H9 (cell line): ENCODE results near the gene GSG1L. TPM values are rescaled to one million over a fixed set of nuclear protein-coding genes. Genes with fewer than 3 reads are reported as not detected.

Source experiments
- DNase-seq: peaks from one replicate; pipeline ENCODE4 v3.0.0-alpha.2; 2017
- H2AFZ ChIP-seq: one replicate; pipeline ENCODE4 v1.6.1; 2013; ENCODE audit warnings: mild to moderate bottlenecking, low read length, control low read depth, moderate library complexity
- H2AK5ac ChIP-seq: 2 replicates; pipeline ENCODE4 v1.6.1; 2013; ENCODE audit warnings: low read length, control low read depth, mixed read lengths; ENCODE audit not compliant: insufficient read length
- H2BK120ac ChIP-seq: one replicate; pipeline ENCODE4 v1.6.1; 2013; ENCODE audit warnings: low read depth, mild to moderate bottlenecking, low read length, control low read depth, inconsistent platforms; ENCODE audit not compliant: poor library complexity, severe bottlenecking
- H2BK12ac ChIP-seq: 2 replicates; pipeline ENCODE4 v1.6.1; 2013; ENCODE audit warnings: low read length, control low read depth, mixed read lengths, low read depth; ENCODE audit not compliant: insufficient read length
- H2BK15ac ChIP-seq: 2 replicates; pipeline ENCODE4 v1.6.1; 2013; ENCODE audit warnings: low read depth, low read length, control low read depth
- H2BK20ac ChIP-seq: one replicate; pipeline ENCODE4 v1.6.1; 2013; ENCODE audit warnings: low read depth, mild to moderate bottlenecking, low read length, control low read depth, inconsistent platforms; ENCODE audit not compliant: poor library complexity, severe bottlenecking
- H2BK5ac ChIP-seq: 2 replicates; pipeline ENCODE4 v1.6.1; 2013; ENCODE audit warnings: low read length, control low read depth, mixed read lengths; ENCODE audit not compliant: insufficient read length
- H3K14ac ChIP-seq: 2 replicates; pipeline ENCODE4 v1.6.1; 2013; ENCODE audit warnings: low read length, control low read depth; ENCODE audit not compliant: insufficient read depth
- H3K18ac ChIP-seq: 2 replicates; pipeline ENCODE4 v1.6.1; 2013; ENCODE audit warnings: low read depth, mild to moderate bottlenecking, mixed read lengths, low read length, control low read depth; ENCODE audit not compliant: insufficient read length
- H3K23ac ChIP-seq: 2 replicates; pipeline ENCODE4 v1.6.1; 2013; ENCODE audit warnings: low read length, control low read depth, mixed read lengths, low read depth; ENCODE audit not compliant: insufficient read length
- H3K23me2 ChIP-seq: 2 replicates; pipeline ENCODE4 v1.6.1; 2013; ENCODE audit warnings: low read depth, mild to moderate bottlenecking, mixed read lengths, low read length, control low read depth; ENCODE audit not compliant: insufficient read length, poor library complexity, severe bottlenecking
- H3K27ac ChIP-seq: 2 replicates; pipeline ENCODE4 v1.5.1; 2013; ENCODE audit warnings: low read length, control low read depth, mixed read lengths, low read depth; ENCODE audit not compliant: insufficient read length
- H3K27me3 ChIP-seq: 2 replicates; pipeline ENCODE4 v1.6.1; 2013; ENCODE audit warnings: low read length, control low read depth, inconsistent platforms; ENCODE audit not compliant: insufficient read depth
- H3K4ac ChIP-seq: 2 replicates; pipeline ENCODE4 v1.6.1; 2013; ENCODE audit warnings: low read depth, mild to moderate bottlenecking, control low read depth, inconsistent platforms, low read length, moderate library complexity
- H3K4me1 ChIP-seq: 2 replicates; pipeline ENCODE4 v1.6.1; 2013; ENCODE audit warnings: low read length, control low read depth, inconsistent platforms; ENCODE audit not compliant: insufficient read depth
- H3K4me2 ChIP-seq: 2 replicates; pipeline ENCODE4 v1.6.1; 2013; ENCODE audit warnings: low read length, control low read depth, mixed read lengths; ENCODE audit not compliant: insufficient read length, insufficient read depth
- H3K56ac ChIP-seq: 2 replicates; pipeline ENCODE4 v1.6.1; 2013; ENCODE audit warnings: low read depth, mild to moderate bottlenecking, mixed read lengths, low read length, control low read depth; ENCODE audit not compliant: insufficient read length
- H3K79me1 ChIP-seq: 2 replicates; pipeline ENCODE4 v1.6.1; 2013; ENCODE audit warnings: low read depth, mild to moderate bottlenecking, moderate library complexity, low read length, control low read depth, inconsistent platforms; ENCODE audit not compliant: insufficient read depth, poor library complexity, severe bottlenecking
- H3K79me2 ChIP-seq: 2 replicates; pipeline ENCODE4 v1.6.1; 2013; ENCODE audit warnings: low read length, control low read depth, inconsistent platforms; ENCODE audit not compliant: insufficient read depth
- H3K9ac ChIP-seq: 2 replicates; pipeline ENCODE4 v1.6.1; 2013; ENCODE audit warnings: low read length, control low read depth, mixed read lengths; ENCODE audit not compliant: insufficient read length; ENCODE audit errors: extremely low read depth
- H3K9me3 ChIP-seq: one replicate; pipeline ENCODE4 v1.6.1; 2013; ENCODE audit warnings: low read depth, low read length, inconsistent platforms; ENCODE audit not compliant: control insufficient read depth
- H3T11ph ChIP-seq: one replicate; pipeline ENCODE4 v1.6.1; 2013; ENCODE audit warnings: mild to moderate bottlenecking, low read length, control low read depth, inconsistent platforms
- H4K20me1 ChIP-seq: one replicate; pipeline ENCODE4 v1.6.1; 2013; ENCODE audit not compliant: control insufficient read depth, insufficient read length, insufficient read depth
- H4K5ac ChIP-seq: 2 replicates; pipeline ENCODE4 v1.6.1; 2013; ENCODE audit warnings: low read depth, mild to moderate bottlenecking, mixed read lengths, low read length, control low read depth; ENCODE audit not compliant: insufficient read length
- H4K8ac ChIP-seq: replicated peaks from 2 replicates; pipeline ENCODE4 v1.6.1; 2013; ENCODE audit warnings: low read length, control low read depth, mixed read lengths, low read depth; ENCODE audit not compliant: insufficient read length
- H4K91ac ChIP-seq: 2 replicates; pipeline ENCODE4 v1.6.1; 2013; ENCODE audit warnings: low read depth, mild to moderate bottlenecking, moderate library complexity, mixed read lengths, low read length, control low read depth; ENCODE audit not compliant: insufficient read length
- H3K27ac Mint-ChIP-seq, 3 experiments: 2 replicates in 2 of 3; 3 replicates in 1 of 3; pipeline ENCODE4 v1.8.0; 2020 to 2021; ENCODE audit warnings: mixed read lengths in 3 of 3, mild to moderate bottlenecking in 1 of 3, moderate library complexity in 1 of 3
- H3K27me3 Mint-ChIP-seq: 2 replicates; pipeline ENCODE4 v1.8.0; 2021; ENCODE audit warnings: low read depth, mild to moderate bottlenecking, moderate library complexity, mixed read lengths
- H3K36me3 Mint-ChIP-seq, 3 experiments: 2 replicates in 2 of 3; 3 replicates in 1 of 3; pipeline ENCODE4 v1.8.0; 2020 to 2021; ENCODE audit warnings: low read depth in 3 of 3, mixed read lengths in 3 of 3; ENCODE audit not compliant: insufficient read depth in 1 of 3
- H3K4me1 Mint-ChIP-seq, 2 experiments: 2 replicates each; pipeline ENCODE4 v1.8.0; 2020; ENCODE audit warnings: mixed read lengths in 2 of 2
- H3K4me3 Mint-ChIP-seq, 2 experiments: 2 replicates in 1 of 2; 3 replicates in 1 of 2; pipeline ENCODE4 v1.8.0; 2020 to 2021; ENCODE audit warnings: mild to moderate bottlenecking in 2 of 2, mixed read lengths in 2 of 2, moderate library complexity in 1 of 2
- H3K9me3 Mint-ChIP-seq, 2 experiments: 2 replicates in 1 of 2; 3 replicates in 1 of 2; pipeline ENCODE4 v1.8.0; 2020; ENCODE audit warnings: mild to moderate bottlenecking in 2 of 2, mixed read lengths in 2 of 2, moderate library complexity in 1 of 2
- CTCF ChIP-seq: fragments of 200-600 bp; sonication (generic); conservative IDR thresholded peaks from 3 replicates; pipeline ENCODE4 v1.8.0; 2021; ENCODE audit warnings: antibody characterized with exemption, mild to moderate bottlenecking
- WGBS: extraction: QIAGEN DNeasy Blood & Tissue Kit; methylation state at CpG from one replicate; pipeline ENCODE4 v1.1.7; 2013; ENCODE audit warnings: missing lambda C conversion rate, low lambda C conversion rate, mixed read lengths; ENCODE audit not compliant: insufficient read length; ENCODE audit errors: extremely low coverage; 5-methylcytosine and 5-hydroxymethylcytosine counted together
- total RNA-seq: library from RNA; stranded (reverse); gene quantifications from 2 replicates; pipeline ENCODE4 v1.2.1, GENCODE V29; 2021

The GSG1L gene
- total RNA-seq, 1 experiment from 2014 or later, result 0.35 TPM

GRCh38 chr16:27892879-27893278 lies 170.6 kb downstream of the GSG1L start:
- peaks cover 20% of the 10 kb centered on the region for H3K27me3 Mint-ChIP-seq
- no peak overlapping the region for H3K56ac ChIP-seq
- H4K20me1 ChIP-seq, result no peaks in the 10 kb centered on the region
- H3K23me2 ChIP-seq, result no peaks in the 10 kb centered on the region
- no peak overlapping the region for H2BK15ac ChIP-seq
- no peaks in the 10 kb centered on the region for H3K9me3 ChIP-seq
- no peak overlapping the region for H3K4ac ChIP-seq
- no peak overlapping the region for H3T11ph ChIP-seq
- H3K4me1 Mint-ChIP-seq, result peaks cover 9 to 10% of the 10 kb centered on the region in 2 experiments
- 0 out of 2 replicates have a peak, but pooled peaks cover 2% of the 10 kb centered on the region for H3K4me1 ChIP-seq
- no peak overlapping the region for H4K8ac ChIP-seq
- peak; percentile 61 for TF ChIP-seq CTCF
- no peak overlapping the region for H2BK12ac ChIP-seq
- H4K91ac ChIP-seq, result no peak overlapping the region
- peaks cover 4 to 10% of the 10 kb centered on the region in 2 experiments; a peak in 3 of 5 replicates for H3K9me3 Mint-ChIP-seq
- H3K4me3 Mint-ChIP-seq, result no peak overlapping the region
- H3K9ac ChIP-seq, result no peak overlapping the region
- no peak overlapping the region for H3K4me2 ChIP-seq
- H2BK5ac ChIP-seq, result no peak overlapping the region
- no peak overlapping the region for H3K27ac Mint-ChIP-seq
- no peak overlapping the region for H3K27ac ChIP-seq
- H3K79me1 ChIP-seq, result no peaks in the 10 kb centered on the region
- H3K18ac ChIP-seq, result no peak overlapping the region
- H2BK20ac ChIP-seq, result no peak overlapping the region
- peaks cover 0 to 6% (median 3%) of the 10 kb centered on the region in 3 experiments; a peak in 3 of 7 replicates for H3K36me3 Mint-ChIP-seq
- peak; percentile 71 for DNase-seq
- no peaks in the 10 kb centered on the region for H3K79me2 ChIP-seq
- no peak overlapping the region for H2AFZ ChIP-seq
- H2AK5ac ChIP-seq, result no peak overlapping the region
- no peaks in the 10 kb centered on the region for H3K27me3 ChIP-seq
- H3K14ac ChIP-seq, result no peak overlapping the region
- H4K5ac ChIP-seq, result no peak overlapping the region
- no peak overlapping the region for H2BK120ac ChIP-seq
- no peak overlapping the region for H3K23ac ChIP-seq
- WGBS, result no CpG with 5 or more reads among the region's 9 CpGs
